DLD1 (cell line): ENCODE results near the gene DNAJC5.

Experiments used
- in situ Hi-C: cut with HindIII; loops from 2 replicates; pipeline ENCODE4 v1.10.0; 2017; ENCODE audit warnings: low sequenced_read_pairs

DNAJC5 gene

DNA sequence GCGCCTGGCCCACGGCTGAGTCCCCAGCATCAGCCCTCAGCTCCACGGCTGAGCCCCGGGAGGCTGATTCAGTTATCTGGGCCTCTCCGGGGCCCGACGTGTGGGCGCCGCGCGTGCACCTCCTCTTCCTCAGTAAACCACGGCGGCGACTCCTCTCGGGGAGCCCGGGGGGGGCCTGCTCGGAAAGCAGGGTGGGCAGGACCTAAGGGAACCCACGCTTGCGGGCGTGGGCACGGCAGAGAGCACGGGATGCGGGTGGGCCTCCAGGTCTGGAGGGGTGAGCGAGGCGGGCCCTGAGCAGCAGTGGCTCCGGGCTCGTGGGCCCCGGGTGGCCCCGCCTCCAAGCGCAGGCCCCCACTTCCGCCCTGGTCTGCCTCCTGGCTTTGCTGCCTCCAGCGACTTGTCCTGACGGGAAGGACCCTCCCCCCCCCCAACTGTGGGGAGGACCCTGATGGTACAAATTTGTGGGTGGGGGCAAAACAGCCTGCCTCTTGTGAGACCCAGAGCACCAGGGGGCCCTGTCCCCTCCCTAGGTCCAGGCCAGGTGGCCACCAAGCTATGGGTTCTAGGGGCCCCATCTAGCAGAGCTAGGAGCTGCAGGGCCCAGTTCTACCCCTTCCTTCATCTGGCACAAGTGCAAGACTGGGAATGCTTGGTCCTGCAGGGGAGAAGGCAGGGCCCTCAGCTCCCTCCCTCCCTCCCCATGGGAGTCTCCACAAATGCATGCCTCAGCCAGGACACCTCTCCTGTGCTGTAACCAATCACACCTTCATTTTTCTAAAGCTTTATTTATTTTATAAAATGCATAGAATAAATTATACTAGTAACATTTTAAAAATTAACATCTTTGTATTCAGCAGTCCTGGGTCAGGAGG lies 44.4 kb downstream of the DNAJC5 start:
- in situ Hi-C loops: no loop called here

DNA sequence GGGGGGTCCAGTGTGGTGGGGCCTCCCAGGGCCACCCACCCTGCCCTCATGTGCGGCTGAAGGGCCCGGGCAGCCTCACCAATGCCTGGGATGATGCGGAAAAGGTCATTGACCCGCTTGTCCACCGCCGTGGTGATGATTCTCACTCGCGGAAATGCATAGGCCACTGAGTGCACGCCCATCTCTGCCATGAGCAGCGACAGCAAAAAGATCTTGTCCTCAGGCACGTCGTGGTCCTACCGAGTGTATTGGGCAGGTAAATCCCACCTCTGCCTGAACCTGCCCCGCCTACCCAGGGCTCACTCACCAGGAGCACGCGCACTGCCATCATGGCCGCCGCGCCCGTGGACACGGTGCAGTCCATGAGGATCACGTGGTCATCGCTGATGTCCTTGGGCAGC lies 45.1 kb downstream of the DNAJC5 start:
- in situ Hi-C loops: no loop called here

DNA sequence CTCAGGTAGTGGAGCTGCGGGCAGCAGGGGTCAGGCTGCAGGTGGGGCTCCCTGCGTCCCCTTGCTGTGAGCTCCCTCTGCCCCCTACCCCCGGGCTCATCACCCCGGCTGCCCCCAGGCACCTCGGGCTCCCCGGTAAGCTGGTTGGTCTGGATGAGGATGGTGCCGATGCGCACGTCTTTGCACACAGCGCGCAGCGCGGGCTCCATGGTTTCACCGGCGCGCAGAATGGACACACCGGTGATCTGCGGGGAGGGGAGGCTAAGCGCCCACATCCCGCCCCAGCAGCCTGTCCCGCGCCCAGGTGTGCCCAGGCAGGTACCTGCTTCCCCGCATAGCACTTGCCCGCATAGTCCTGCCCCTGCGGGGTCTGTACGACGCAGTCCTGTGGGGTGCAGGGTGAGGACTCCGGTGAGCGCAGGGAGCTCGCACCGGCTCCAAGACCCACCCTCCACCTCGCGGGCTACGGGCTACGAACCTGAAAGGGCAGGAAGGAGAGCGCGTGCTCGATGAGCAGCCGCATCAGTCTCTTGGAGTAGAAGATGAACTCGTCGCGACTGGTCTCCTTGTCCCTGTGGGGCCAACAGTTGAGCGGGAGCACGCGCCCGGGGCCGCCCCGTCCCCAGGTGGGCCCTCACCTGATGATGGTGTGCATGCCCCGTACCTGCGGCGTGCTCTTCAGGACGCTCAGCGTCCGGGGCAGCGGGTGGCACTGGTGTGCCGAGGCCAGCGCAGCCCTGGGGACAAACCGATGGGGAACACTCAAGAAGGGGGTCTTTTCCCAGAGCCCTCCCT lies 45.7 kb downstream of the DNAJC5 start:
- in situ Hi-C loops: no loop called here

DNA sequence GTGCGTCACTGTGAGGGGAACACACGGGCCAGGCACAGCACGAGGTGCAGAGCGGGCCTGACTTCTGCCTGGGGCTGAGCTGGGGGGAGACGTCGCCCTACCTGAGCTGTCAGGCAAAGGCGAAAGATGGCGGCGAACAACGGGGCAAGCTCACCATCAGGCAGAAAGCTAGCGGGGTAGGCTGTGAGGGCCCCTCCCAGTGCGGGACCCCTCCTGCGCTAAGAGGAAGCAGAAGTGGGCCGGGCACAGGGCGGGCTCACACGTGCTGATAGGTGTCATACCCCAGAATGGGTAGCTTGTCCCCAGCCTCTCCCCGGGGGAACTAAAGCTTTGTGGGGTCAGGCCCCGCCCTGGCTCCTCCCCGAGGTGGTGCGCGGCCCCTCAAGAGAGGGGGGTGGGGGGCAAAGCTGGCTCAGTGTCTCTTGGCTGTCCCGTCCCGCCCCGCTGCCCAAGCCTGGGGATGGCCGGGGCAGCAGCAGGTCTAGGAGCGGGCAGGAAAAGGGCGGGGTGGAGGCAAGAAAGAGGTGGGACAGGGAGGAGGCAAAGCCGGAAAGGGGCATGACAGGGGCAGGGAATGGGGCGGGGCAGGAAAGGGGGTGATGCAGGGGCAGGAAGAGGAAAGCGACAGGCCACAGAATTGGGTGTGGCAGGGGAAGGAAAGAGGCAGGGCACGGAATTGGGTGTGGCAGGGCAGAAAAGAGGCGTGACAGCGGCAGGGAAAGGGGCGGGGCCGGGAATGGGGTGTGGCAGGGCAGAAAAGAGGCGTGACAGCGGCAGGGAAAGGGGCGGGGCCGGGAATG lies 46.6 kb downstream of the DNAJC5 start:
- in situ Hi-C loops: no loop called here

DNA sequence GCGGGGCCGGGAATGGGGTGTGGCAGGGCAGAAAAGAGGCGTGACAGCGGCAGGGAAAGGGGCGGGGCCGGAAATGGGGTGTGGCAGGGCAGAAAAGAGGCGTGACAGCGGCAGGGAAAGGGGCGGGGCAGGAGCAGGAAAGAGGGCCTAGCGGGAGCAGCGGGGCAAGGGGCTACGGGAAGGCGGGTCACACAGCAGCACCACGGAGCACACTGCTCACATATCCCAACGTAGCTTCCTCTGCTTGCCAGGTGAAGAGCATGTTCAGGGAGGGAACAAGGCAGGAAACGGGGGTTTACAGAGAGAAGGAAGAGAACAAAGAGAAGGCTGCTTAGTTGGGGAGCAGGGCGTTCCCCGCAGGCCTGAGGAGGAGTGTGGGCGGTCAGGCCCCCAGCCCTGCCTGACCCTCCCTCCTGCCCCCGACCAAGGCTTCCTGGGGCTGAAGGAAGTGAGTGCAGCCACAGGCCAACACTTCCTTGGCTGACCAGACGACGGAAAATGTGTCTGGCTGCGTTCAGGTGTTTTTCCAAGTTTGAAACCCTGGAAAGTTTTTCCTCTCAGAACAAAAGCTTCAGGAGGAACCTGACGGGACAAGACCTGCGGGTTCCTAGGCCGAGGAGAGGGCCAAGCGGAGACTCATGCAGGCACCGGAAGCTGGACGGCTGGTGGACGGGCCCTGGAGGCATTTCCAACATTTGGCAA lies 47.5 kb downstream of the DNAJC5 start:
- in situ Hi-C loops: no loop called here

DNA sequence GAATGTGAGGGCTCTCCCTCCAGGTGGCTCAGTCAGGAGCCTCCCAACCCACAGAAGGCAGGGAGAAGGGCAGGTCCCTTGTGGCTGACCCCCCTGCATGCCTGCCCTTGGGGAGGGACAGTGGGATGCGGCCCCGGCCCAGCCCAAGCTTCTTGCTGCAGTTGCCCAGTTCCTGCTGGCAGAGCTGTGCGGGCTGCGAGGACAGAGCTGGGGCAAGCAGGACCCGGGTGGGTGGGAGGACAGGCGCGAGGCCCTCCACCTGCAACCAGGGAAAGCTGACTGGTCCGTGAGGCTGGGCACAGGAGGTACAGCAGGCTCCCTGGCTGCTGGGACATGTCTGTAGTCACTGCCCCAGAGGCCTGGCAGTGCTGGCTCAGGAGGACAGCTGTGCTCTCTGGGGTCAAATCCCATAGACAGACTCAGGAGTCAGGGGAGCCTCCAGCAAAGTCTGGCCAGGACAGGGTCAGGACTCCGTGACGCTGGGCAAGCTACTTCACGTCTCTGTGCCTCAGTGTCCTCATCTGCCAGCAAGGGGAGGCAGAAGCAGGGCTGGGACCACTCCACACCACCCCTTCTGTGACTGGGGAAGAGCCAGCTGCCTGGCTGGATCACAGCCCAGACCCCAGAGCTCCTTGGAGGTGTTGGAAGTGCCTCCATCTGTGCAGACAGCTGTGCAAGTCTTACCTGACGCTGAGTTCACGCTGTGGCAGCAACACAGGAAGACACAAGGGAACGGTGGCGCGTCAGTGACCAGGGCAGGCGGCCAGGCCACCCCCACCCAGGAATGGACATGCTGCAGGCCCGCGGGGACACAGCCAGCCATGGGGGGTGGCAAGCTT lies 48.3 kb downstream of the DNAJC5 start:
- in situ Hi-C loops: no loop called here

DNA sequence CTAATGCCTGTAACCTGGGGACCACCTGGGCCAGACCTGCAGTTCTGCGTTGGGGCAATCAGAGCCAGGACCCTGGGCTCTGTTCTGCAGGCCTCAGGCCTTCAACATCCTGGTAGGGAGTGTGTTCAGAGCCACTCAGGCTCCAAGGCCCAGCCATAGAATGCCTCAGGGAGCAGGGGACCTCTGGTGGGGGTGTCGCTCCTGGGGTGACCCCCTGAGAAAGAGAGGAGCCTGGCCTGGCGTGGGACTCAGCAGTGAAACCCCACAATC lies 48.8 kb downstream of the DNAJC5 start:
- in situ Hi-C loops: no loop called here

DNA sequence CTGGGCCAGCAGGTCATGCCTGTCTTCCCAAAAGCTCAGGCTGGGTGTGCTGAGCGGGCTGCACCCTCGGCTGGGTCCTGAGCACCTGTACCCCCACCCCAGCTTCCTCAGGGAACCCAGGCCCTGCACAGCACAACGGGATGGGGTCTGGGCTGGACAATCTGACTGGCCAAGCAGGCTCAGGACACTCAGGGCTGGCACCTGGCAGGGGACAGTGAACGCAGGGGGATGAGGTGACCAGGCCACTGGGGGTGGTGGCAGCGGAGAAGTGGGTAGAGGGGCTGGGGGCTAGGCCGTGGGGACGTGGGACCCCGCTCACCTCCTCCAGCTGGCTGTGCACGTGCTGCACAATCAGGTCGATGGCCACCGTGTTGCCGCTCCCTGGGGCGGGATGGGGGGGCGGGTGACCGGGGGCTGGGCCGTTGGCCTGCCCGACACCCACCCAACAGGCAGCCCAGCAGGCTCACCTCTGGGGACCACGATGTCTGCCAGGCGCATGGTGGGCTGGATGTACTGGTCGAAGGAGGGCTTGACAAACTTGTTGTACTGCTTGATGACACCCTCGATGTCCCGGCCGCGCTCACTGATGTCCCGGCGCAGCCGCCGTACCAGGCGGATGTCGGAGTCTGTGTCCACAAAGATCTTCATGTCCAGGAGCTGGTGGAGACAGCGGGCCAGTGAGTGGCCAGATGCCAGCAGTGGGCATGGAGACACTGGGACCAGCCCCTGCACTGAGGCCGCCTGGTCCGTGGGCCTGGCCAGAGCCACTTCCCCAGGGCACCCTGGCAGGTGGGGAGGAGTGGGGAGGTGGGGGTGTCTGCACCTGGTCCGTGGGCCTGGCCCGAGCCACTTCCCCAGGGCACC lies 49.4 kb downstream of the DNAJC5 start:
- in situ Hi-C loops: no loop called here

DNA sequence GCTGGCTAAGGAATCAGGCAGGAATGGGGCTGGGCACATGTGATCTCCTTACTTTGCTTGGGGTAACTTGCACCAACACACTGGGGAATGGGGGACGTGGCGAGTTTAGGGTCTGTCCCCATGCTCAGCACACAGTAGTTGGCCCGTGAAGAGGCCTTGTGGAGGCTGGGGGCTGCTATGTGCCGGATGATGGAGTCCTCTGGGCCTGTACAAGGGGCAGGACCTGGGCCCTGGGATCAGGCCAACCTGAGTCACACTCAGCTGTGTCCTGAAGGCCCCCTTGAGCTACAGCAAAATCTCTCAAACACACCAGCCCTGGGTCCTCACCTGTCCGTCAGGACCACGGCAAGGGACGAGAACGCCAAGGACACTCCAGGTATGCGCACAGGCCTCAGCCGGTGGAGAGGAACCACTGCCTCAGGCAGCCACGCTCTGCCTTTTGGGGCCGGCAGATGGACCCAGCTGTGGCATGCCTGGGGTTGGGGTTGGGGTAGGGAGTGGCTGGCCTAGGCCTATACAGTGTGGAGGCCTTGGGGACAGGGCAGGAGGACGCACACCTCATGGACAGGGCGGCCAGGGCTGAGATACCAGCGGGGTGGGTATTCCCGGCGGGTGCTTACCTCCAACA lies 50.2 kb downstream of the DNAJC5 start:
- in situ Hi-C loops: no loop called here

DNA sequence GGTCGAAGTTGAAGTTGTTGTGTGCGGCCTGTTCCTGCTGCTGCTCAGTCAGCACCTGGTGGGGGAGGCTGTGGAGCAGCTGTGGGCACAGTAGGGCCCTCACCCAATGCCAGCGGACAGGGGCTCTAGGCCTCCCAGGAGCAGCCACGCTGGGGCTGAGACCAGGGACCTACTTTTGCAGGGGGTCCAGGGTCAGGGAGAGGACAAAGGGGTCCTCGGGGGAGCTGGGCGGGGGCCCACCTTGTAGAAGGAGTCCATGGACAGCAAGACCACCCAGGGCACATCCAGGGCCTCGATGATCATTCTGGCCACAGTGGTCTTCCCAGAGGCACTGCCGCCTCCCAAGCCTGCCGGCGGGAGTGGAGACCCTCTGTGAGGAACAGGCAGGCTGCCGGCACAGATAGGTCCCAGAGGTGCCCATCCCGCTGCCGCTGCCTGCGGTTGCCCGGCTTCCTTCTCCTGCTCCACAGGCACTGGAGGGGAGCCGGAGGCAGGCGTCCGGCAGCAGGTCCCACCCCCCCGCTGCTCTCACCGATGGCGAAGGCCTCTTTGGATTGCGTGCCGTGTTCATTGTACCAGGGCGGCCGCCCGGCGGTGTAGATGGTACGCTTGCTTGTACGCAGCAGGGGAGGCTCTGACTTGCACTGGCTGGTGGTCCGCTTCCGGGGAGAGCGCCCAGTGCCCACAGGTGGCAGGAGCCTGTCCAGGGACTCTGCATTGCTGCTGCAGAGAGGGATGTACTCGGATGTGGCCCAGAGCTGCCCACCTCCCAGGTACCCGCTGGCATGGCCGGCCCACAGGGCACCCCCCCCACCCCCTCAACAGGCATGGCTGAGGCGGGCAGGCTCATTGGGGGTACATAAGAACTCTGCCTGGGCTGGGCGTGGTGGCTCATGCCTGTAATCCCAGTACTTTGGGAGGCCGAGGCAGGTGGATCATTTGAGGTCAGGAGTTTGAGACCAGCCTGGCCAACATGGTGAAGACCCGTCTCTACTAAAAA lies 51.3 kb downstream of the DNAJC5 start:
- in situ Hi-C loops: no loop called here

DNA sequence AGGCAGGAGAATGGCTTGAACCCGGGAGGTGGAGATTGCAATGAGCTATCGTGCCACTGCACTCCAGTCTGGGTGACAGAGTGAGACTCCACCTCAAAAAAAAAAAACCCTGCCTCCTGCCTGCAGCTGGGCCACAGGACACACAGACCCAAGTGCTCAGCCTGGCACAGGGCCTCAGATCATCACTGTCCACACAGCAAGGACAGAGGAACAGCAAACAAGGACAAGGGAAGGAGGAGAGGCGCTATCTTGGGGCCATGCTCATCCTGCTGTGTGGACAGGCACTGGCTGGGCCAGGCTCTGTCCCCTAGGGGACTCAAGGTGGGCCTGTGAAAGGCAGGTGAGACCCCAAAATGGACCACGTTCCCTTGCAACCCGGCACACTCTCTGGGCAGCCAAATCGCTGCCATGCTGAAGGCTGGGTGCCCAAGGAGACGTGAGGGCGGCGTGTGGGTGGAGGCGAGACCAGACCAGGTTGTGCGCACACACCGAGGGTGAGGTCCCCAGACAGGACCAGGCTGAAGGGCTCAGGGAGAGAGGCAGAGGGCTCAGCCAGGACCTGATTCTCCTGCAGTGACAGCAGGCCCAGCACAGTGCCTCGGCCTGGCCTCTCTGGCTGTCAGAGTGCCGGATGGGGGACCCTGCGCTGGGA lies 52.2 kb downstream of the DNAJC5 start:
- in situ Hi-C loops: no loop called here

DNA sequence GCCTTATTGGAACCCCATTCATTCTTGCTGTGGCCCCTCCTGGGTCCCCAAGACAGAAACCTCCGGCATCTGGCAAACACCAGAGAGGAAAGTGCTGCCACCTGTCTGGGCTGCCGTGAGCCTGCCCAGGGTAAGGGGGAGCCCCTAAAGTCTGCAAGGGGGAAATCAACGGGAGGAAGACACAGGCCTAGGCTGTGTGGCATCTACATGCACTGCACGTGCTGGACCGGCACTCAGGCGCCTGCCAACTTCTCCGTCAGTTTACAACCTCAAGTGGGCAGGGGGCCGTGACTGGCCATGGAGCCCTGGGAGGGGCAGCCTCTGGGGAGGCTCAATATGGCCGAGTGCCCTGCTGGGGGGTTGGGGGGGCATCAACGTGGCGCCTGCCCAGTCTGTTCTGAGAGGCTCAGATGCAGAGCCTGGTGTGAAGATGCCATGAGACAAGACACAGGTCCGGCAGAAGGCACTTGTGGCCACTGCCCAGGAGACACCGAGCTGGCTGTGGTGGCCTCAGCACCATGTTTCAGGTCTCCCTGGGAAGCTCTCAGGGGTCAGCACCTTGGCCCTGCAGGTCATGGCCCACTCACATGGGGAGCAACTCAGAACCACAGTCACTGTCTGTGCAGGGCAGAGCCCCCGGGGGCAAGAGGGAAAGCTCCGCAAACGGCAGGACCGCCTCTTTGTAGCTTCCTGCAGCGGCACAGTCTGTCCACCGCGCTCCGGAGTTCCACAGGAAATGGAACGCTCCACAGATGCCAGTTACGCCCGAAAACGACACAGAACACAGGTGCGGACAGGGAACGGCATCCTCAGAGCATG lies 52.9 kb downstream of the DNAJC5 start:
- in situ Hi-C loops: no loop called here

DNA sequence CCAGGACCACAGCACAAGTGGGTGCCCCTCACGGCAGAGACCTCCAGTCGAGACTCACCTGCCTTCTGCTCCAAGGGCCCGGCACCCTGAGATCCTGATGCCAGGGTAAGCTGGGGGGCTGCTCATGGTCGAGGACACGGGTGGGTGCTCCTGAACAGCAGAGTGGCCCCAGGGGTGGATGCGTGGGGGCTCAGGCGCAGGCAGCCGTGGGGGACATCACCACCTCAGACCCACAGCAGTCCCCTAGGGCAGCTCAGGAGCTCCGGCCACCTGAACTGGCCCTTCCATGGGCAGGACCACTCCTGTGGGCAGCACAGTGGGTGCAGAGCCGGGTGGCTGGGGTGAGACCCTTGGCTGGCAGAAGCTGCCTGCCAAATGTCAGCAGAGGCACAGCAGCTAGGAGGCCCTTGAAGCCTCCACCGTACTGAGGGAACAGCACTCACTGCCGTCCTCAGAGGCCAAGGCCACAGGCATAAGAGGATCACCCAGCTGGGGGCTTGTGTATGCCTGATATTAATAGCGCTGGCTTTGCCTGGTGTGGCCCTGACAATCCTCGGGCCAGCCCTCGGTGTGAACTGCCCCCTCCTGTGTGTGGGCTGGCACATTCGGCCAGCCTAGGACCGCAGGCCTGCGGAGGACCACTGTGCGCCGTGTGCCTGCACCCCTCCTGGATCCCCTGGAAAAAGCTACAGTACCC lies 55.9 kb downstream of the DNAJC5 start:
- in situ Hi-C loops: no loop called here

DNA sequence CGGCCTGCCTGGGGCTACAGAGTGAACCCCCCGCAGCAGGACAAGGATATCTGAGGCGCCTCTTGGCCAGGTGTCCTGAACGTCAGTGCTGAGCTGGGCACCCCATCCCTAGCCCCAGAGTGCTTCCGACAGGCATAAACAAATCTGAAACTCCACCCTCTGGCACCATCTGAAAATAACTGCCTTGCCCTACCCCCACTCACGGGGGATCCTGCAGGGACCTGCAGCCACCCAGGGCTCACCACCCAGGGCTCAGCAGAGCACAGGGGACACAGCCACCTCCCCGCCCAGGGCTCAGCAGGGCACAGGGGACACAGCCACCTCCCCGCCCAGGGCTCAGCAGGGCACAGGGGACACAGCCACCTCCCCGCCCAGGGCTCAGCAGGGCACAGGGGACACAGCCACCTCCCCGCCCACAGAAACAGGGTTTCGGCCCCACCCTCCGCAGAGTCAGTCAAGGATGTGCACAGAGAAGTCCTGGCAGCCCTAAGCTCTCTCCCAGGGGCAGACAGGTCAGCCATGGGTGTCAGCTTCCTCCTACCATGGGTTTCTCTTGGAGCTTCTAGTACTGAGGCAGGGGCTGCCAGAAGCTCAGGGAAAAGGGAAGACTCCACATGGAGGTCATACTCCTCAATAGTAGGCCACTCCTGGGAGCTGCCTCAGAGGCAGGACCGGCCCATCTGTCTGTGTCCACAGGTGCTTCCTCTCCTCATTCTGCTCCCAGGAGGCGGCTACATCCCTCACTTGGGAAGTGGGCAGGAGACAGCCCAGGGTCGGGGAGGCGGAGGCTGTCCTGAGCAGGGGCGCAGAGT lies 56.7 kb downstream of the DNAJC5 start:
- in situ Hi-C loops: no loop called here

DNA sequence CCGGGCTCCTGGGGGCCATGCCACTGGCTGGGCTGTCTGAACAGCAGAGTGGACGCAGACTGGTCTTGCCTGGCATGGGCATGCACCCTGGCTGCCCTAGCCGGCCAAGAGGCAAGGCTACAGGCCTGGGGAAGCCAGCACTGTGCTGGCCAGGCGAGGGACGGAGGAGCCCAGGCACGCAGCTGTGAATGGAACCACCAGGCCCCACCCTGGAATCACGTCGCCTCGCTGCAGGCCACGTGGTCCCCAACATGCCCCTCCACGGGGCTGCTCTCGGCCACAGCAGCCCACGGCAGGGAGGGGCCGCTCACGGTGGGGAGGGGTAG lies 57.2 kb downstream of the DNAJC5 start:
- in situ Hi-C loops: no loop called here
